Uterus (tissue), 4 donors: ENCODE measurements around the gene ALB. TPM values are rescaled to one million over a fixed set of nuclear protein-coding genes. Genes with fewer than 3 reads are reported as not detected.

ENCODE experiments used
- DNase-seq, 2 donors: peaks; one replicate each; pipeline ENCODE4 v3.0.0-alpha.2; 2019 to 2020
- H3K27ac ChIP-seq, 2 donors: fragments of 200-600 bp; sonication (generic); 1 replicate in 1 of 2; 2 replicates in 1 of 2; pipeline ENCODE4 v1.5.1; 2016 to 2018
- H3K27me3 ChIP-seq, 2 donors: fragments of 200-600 bp; sonication (generic); one replicate each; pipeline ENCODE4 v1.5.1; 2018 to 2019; ENCODE audit warnings: control low read depth in 1 of 2
- H3K36me3 ChIP-seq, 2 donors: fragments of 200-600 bp; sonication (generic); one replicate each; pipeline ENCODE4 v1.5.1; 2019; ENCODE audit warnings: control low read depth in 1 of 2
- H3K4me1 ChIP-seq, 2 donors: fragments of 200-600 bp; sonication (generic); one replicate each; pipeline ENCODE4 v1.5.1; 2018 to 2019; ENCODE audit warnings: control low read depth in 1 of 2
- H3K4me3 ChIP-seq, 2 donors: fragments of 200-600 bp; sonication (generic); 1 replicate in 1 of 2; 2 replicates in 1 of 2; pipeline ENCODE4 v1.5.1; 2018 to 2019; ENCODE audit warnings: mild to moderate bottlenecking in 1 of 2
- H3K9me3 ChIP-seq, 2 donors: fragments of 200-600 bp; sonication (generic); one replicate each; pipeline ENCODE4 v1.5.1; 2019; ENCODE audit warnings: control low read depth in 1 of 2
- CTCF ChIP-seq, 4 experiments: fragments of 200-600 bp in 2 of 4; fragments of 450-650 bp in 2 of 4; sonication (generic) in 2 of 4; IDR thresholded peaks; one replicate each; pipeline ENCODE4 v1.5.1; 2016 to 2019; ENCODE audit warnings: antibody characterized with exemption in 4 of 4, mild to moderate bottlenecking in 2 of 4, moderate library complexity in 1 of 4
- POLR2A ChIP-seq, 2 donors: fragments of 450-650 bp; IDR thresholded peaks; one replicate each; pipeline ENCODE4 v1.6.1; 2016; ENCODE audit warnings: antibody characterized with exemption in 2 of 2, mild to moderate bottlenecking in 1 of 2, moderate library complexity in 1 of 2
- intact Hi-C: fragments of 100-400 bp; cut with DNase I; formaldehyde crosslinking; loops from one replicate; pipeline ENCODE4 v1.15.1; 2023; ENCODE audit warnings: low total_unique reads
- total RNA-seq, 4 donors: library from RNA; depleted of rRNA in 3 of 4; stranded (reverse); fragments of >200 nt in 3 of 4; gene quantifications; one replicate each; pipeline versions ENCODE4 v1.1.0 to v1.2.4, GENCODE V29; 2014 to 2023
- donor health status: DM: yes; HTN: yes; CAD: no.

Gene ALB
- total RNA-seq, 4 donors from 2014 or later = 5.0 to 11.3 TPM; not detected in 2

- Histone ChIP-seq H3K27ac (no peak overlapping the region), H3K4me1 (no peaks in the 10 kb centered on the region), H3K36me3 (no peaks in the 10 kb centered on the region), H3K27me3 (no peaks in the 10 kb centered on the region), H3K9me3 (no peaks in the 10 kb centered on the region), H3K4me3 (no peak overlapping the region)
- TF ChIP-seq CTCF (IDR thresholded peaks at IDR 0.05) (no peak), POLR2A (IDR thresholded peaks at IDR 0.05) (no peak)
- intact Hi-C loops = no loop called here
- no peak for DNase-seq
These were observed 3.2 kb downstream of the ALB start for GRCh38 chr4:73407227-73407673.

- Histone ChIP-seq H3K27me3 (no peaks in the 10 kb centered on the region), H3K4me3 (no peak overlapping the region), H3K36me3 (no peaks in the 10 kb centered on the region), H3K4me1 (no peaks in the 10 kb centered on the region), H3K27ac (no peak overlapping the region), H3K9me3 (no peaks in the 10 kb centered on the region)
- intact Hi-C loops = no loop called here
- DNase-seq = no peak
- TF ChIP-seq POLR2A (IDR thresholded peaks at IDR 0.05) = no peak
- no peak for TF ChIP-seq CTCF (IDR thresholded peaks at IDR 0.05)
These were observed 4.2 kb downstream of the ALB start for GRCh38 chr4:73408181-73408867.

- H3K27ac ChIP-seq = no peak overlapping the region
- no peak overlapping the region for H3K4me3 ChIP-seq
- no peaks in the 10 kb centered on the region for H3K9me3 ChIP-seq
- intact Hi-C loops = no loop called here
- H3K4me1 ChIP-seq = no peaks in the 10 kb centered on the region
- no peaks in the 10 kb centered on the region for H3K27me3 ChIP-seq
- no peaks in the 10 kb centered on the region for H3K36me3 ChIP-seq
- TF ChIP-seq POLR2A (IDR thresholded peaks at IDR 0.05) (no peak), CTCF (IDR thresholded peaks at IDR 0.05) (no peak)
- no peak for DNase-seq
These were observed 5.2 kb downstream of the ALB start for GRCh38 chr4:73409012-73409862.

- Histone ChIP-seq H3K27ac (no peak overlapping the region), H3K4me1 (no peaks in the 10 kb centered on the region), H3K36me3 (no peaks in the 10 kb centered on the region), H3K4me3 (no peak overlapping the region), H3K27me3 (no peaks in the 10 kb centered on the region), H3K9me3 (no peaks in the 10 kb centered on the region)
- TF ChIP-seq CTCF (IDR thresholded peaks at IDR 0.05) (no peak), POLR2A (IDR thresholded peaks at IDR 0.05) (no peak)
- intact Hi-C loops = no loop called here
- DNase-seq = no peak
These were observed 6.0 kb downstream of the ALB start for GRCh38 chr4:73409978-73410548.
